Right lobe of liver (tissue), 4 donors: ENCODE measurements around the gene SPC24.

Source experiments
- POLR2A ChIP-seq: fragments of 450-650 bp; IDR thresholded peaks from one replicate; pipeline ENCODE4 v1.6.1; 2017; ENCODE audit warnings: antibody characterized with exemption, mild to moderate bottlenecking
- TF ChIP-seq, protein P1 (sequence below), 4 donors: fragments of 200-600 bp in 3 of 4; fragments of 450-650 bp in 1 of 4; IDR thresholded peaks; one replicate each; pipeline versions ENCODE4 v1.5.1 to v1.8.0; 2016 to 2022; ENCODE audit warnings: antibody characterized with exemption in 4 of 4, mild to moderate bottlenecking in 2 of 4
- donor health status: DM: no; HTN: no; CAD: no.
- donor health status: DM: no; HTN: no; CAD: no.
- donor health status: DM: no; HTN: yes; CAD: no.

- TF ChIP-seq, protein P1, sequence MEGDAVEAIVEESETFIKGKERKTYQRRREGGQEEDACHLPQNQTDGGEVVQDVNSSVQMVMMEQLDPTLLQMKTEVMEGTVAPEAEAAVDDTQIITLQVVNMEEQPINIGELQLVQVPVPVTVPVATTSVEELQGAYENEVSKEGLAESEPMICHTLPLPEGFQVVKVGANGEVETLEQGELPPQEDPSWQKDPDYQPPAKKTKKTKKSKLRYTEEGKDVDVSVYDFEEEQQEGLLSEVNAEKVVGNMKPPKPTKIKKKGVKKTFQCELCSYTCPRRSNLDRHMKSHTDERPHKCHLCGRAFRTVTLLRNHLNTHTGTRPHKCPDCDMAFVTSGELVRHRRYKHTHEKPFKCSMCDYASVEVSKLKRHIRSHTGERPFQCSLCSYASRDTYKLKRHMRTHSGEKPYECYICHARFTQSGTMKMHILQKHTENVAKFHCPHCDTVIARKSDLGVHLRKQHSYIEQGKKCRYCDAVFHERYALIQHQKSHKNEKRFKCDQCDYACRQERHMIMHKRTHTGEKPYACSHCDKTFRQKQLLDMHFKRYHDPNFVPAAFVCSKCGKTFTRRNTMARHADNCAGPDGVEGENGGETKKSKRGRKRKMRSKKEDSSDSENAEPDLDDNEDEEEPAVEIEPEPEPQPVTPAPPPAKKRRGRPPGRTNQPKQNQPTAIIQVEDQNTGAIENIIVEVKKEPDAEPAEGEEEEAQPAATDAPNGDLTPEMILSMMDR (IDR thresholded peaks at IDR 0.05), result no peak
- TF ChIP-seq POLR2A, result no peak
Measured at GRCh38 chr19:11182994-11183393, 27.4 kb upstream of the SPC24 start.
